Glomerular endothelial cell (primary cell): ENCODE data around the gene UBE2J1. TPM values are rescaled to one million over a fixed set of nuclear protein-coding genes. Genes with fewer than 3 reads are reported as not detected.

Experiments
- DNase-seq: peaks from one replicate; pipeline ENCODE4 v3.0.0-alpha.2; 2011; ENCODE audit warnings: low read depth, low spot score; ENCODE audit errors: extremely low read depth
- total RNA-seq: library from RNA; depleted of rRNA; stranded (reverse); fragments of >200 nt; gene quantifications from 2 replicates; pipeline ENCODE4 v1.2.3, GENCODE V29; 2015

UBE2J1 gene
- total RNA-seq, 1 donor from 2014 or later = 68.4 TPM

GRCh38 chr6:89368107-89368506, 15.6 kb upstream of the UBE2J1 start:
- DNase-seq = no peak

- no peak for DNase-seq
Measured at GRCh38 chr6:89364586-89364985, 12.1 kb upstream of the UBE2J1 start.

DNA sequence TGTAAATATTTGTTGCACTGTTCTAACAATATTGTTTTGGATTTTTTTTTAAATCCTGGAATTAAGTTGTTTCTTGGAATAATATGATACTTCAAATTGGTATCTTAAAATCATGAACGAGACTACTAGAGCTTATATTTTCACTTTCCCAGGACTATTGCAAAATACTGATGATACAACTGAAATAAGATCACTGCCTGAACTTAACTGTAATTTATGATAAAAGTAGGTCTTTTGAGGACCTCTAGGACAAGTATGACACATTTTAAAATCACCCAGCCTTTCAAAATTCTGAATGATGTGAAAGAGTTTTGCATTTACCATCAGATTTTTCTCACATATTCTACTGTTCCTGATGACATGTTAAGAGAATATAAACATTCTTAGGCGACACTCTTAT, 8.6 kb upstream of the UBE2J1 start:
- no peak for DNase-seq

DNA sequence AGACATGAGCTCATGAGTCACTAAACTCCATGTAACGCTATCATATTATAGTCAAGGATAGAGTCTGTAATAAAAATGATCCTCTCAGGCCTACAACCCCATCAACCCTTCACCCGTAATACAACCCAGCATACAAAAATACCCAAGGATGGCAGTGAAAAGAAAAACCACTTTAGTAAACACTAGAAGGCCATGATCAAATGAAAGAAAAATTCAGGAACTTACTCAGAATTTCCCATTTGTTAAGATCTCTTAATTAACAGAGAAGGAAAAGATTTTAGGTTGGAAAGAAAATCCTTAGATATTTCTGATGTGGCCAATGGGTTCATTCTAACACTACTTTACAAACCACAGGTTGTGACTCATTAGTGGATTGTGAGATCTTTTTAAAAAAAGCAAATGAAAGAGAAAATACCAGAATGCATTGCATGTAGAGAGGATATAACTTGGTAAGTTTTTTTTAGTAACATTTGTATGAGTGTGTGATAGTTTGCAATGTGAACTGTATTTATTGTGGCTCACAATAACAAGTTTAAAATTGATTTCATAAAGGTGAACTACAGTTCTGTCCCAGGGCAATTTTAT, 8.0 kb upstream of the UBE2J1 start:
- DNase-seq = no peak

GRCh38 chr6:89359561-89359960, 7.0 kb upstream of the UBE2J1 start:
- no peak for DNase-seq

- no peak for DNase-seq
Measured at GRCh38 chr6:89357390-89357789, 4.9 kb upstream of the UBE2J1 start.

GRCh38 chr6:89356642-89357170, 4.2 kb upstream of the UBE2J1 start:
- no peak for DNase-seq

- DNase-seq = no peak
Measured at GRCh38 chr6:89355511-89356194, 3.1 kb upstream of the UBE2J1 start.

DNA sequence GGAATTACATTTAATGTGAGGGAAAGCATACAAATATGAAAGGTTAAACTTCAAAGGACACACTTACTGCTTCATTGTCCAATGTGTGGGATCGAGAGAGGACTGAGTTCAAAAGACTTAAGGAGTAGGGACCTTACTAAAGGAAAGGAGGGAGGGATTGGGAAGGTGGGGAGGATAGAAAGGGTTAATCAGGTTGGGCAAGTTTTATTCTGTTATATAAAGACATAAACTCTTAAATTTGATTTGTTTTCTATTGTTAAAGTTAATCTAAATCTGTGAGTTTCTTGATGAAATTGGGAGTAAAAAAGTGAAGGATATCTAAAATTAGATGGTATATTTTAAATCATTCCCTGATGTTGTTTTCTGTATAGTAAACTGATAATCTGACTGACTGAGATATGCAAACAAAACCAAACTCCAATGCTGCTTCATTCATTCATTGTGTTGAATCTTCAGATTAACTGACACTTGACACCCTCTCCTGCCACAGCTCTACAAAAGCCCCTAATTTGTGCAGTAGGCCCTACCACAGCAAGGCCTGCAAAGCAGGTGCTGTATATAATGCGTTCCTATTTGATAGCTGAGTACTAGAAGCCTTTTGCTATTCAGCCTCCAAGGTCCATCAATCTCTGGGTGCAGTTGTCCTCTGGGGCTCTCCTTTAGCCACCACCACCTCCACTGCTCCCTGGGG, 1.3 kb upstream of the UBE2J1 start:
- DNase-seq = no peak

GRCh38 chr6:89353118-89353556, 615 bp upstream of the UBE2J1 start:
- DNase-seq = no peak

GRCh38 chr6:89351671-89352277, 748 bp downstream of the UBE2J1 start:
- no peak for DNase-seq

- DNase-seq = peak; percentile 76
Measured at GRCh38 chr6:89350281-89350966, 2.1 kb downstream of the UBE2J1 start.

DNA sequence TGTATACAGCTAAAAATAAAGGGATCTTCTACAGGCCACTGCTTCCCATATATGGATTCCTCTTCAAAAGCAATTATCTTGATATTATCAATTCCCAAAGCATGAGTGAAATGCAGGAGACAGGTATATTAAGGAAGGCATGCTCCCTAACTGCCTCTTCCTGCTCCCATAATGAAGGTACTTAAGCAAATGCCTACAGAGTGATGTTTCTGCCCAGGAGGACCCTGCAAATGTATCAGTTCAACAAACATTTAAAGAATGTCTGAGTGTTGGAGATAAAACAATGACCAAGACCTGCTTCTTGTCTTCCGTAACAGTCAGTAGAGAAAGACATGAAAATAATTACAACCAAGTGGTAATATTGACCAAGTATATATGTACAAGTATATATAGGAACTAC, 4.2 kb downstream of the UBE2J1 start:
- no peak for DNase-seq

DNA sequence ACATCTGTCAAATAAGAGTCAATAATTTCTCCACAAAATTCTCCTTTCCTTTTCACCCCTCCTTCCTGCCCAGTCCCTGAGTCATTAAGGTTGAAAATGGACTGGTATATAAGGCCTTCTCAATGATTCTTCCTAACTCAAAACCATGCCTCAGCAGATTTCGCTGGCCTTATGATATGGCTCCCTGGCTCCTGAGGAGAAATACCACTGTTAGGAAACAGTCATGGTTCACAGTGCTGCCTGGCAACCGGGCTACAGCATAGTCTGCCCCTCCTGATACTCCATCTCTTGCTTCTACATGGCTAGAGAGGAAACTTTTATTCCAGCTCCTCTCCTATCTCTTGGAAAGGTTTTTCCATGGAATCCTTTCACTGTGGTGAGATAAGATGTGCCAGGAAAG, 4.7 kb downstream of the UBE2J1 start:
- no peak for DNase-seq

GRCh38 chr6:89346433-89346832, 6.1 kb downstream of the UBE2J1 start:
- DNase-seq = no peak

GRCh38 chr6:89339565-89339964, 13.0 kb downstream of the UBE2J1 start:
- DNase-seq = no peak

- DNase-seq = no peak
Measured at GRCh38 chr6:89335164-89335563, 17.4 kb downstream of the UBE2J1 start.

- DNase-seq = no peak
Measured at GRCh38 chr6:89330910-89331309, 21.6 kb downstream of the UBE2J1 start.

- DNase-seq = no peak
Measured at GRCh38 chr6:89328976-89329375, 23.5 kb downstream of the UBE2J1 start.

GRCh38 chr6:89324304-89324703, 28.2 kb downstream of the UBE2J1 start:
- DNase-seq = no peak

GRCh38 chr6:89323511-89323971, 29.0 kb downstream of the UBE2J1 start:
- DNase-seq = no peak
